ENCODE data around the gene TEC. TPM values are rescaled to one million over a fixed set of nuclear protein-coding genes. Genes with fewer than 3 reads are reported as not detected.

The TEC gene
- total RNA-seq, 2 experiments from 2014 or later, result 2.8 TPM

DNA sequence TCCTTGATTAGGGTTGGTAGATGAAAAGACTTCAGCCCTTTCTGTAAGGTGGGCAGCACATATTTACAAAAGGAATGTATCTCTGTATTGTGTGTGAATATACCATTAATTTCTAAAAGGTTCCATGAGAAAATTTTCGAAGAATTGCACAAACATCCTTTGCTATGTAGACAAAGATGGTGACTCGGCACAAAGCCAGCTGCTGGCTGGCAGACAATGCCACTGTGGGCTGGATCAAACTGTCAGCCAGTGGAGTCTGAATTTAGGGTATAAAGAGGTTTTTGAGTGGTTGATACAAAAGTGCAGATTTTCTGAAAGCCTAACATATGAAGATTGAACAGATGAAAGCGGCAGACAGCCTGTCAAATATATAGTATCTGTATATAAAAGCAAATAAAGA is 129.9 kb downstream of the TEC start:
- H3K4me3 Mint-ChIP-seq, result peak overlapping the region; percentile 72
- Histone ChIP-seq H3K4me1 (ENCODE audit: insufficient read depth, low read length) (peaks cover 57% of the 10 kb centered on the region), H3K9me3 (ENCODE audit: control insufficient read depth in 1 of 2, insufficient read depth in 1 of 2, low read length in 2 of 2) (no peaks in the 10 kb centered on the region), H3K4me3 (ENCODE audit: low read length) (no peak overlapping the region), H3K36me3 (ENCODE audit: insufficient read depth, low read length) (no peaks in the 10 kb centered on the region), H3K27ac (ENCODE audit: low read depth in 1 of 2, low read length in 2 of 2) (peak overlapping the region; percentile 64 to 65), H3K27me3 (ENCODE audit: control insufficient read depth in 1 of 2, insufficient read depth in 2 of 2, low read length in 2 of 2) (no peaks in the 10 kb centered on the region)
- peaks cover 65% of the 10 kb centered on the region for H3K4me1 Mint-ChIP-seq (ENCODE audit: low read depth)
- ATAC-seq (ENCODE audit: poor library complexity) (peak; percentile 21), DNase-seq (peak in 12 of 14 experiments; percentile 32 to 73 (median 48))
- intact Hi-C loops (cut with DNase I, micrococcal nuclease), result loop anchor here (1.0 to 10.0 kb wide), 14 partner anchors 11 to 765 kb away; partner anchors contain the start of genes SLAIN2 (in 2 of the 2), CNGA1 (in 1 of the 2), NFXL1 (in 1 of the 2) and NIPAL1 (in 1 of the 2)
- CTCF ChIA-PET, result interaction anchor here (1.0 to 5.6 kb wide), 5 partner anchors 11 to 106 kb away, joined by 3 to 70 read pairs (median 5); no protein-coding TSS in a partner anchor
- no peaks in the 10 kb centered on the region for H3K27me3 Mint-ChIP-seq
- H3K9me3 Mint-ChIP-seq, result no peaks in the 10 kb centered on the region
- no peaks in the 10 kb centered on the region for H3K36me3 Mint-ChIP-seq (ENCODE audit: low read depth)
- POLR2A ChIA-PET, result interaction anchor here (0.6 to 5.5 kb wide), 10 partner anchors 11 to 225 kb away, joined by 3 to 125 read pairs (median 4); partner anchors contain the start of gene NFXL1
- TF ChIP-seq, protein P1, sequence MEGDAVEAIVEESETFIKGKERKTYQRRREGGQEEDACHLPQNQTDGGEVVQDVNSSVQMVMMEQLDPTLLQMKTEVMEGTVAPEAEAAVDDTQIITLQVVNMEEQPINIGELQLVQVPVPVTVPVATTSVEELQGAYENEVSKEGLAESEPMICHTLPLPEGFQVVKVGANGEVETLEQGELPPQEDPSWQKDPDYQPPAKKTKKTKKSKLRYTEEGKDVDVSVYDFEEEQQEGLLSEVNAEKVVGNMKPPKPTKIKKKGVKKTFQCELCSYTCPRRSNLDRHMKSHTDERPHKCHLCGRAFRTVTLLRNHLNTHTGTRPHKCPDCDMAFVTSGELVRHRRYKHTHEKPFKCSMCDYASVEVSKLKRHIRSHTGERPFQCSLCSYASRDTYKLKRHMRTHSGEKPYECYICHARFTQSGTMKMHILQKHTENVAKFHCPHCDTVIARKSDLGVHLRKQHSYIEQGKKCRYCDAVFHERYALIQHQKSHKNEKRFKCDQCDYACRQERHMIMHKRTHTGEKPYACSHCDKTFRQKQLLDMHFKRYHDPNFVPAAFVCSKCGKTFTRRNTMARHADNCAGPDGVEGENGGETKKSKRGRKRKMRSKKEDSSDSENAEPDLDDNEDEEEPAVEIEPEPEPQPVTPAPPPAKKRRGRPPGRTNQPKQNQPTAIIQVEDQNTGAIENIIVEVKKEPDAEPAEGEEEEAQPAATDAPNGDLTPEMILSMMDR (IDR thresholded peaks at IDR 0.05), result no peak
- H3K27ac Mint-ChIP-seq, result peak overlapping the region; percentile 88

DNA sequence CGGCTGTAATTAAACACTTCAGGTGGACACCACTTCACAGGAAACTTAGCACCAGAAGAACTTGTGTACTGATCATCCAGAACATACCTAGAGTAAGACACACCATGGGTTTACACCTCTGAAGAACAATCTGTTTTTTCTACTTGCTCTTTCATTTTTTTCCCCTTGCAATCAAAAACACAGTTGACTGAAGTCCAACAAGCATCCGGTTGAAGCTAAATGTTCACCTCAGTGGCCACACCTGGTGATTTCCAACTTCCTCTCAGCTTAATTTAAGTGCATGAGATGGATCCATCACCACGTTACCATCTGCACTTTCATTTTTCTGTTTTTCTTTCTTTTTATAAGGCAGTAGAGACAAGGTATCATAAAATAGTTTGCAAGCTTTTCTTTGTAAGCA is 130.7 kb downstream of the TEC start:
- Histone ChIP-seq H3K36me3 (ENCODE audit: insufficient read depth, low read length) (no peaks in the 10 kb centered on the region), H3K9me3 (ENCODE audit: control insufficient read depth in 1 of 2, insufficient read depth in 1 of 2, low read length in 2 of 2) (no peaks in the 10 kb centered on the region), H3K4me3 (ENCODE audit: low read length) (no peak overlapping the region), H3K4me1 (ENCODE audit: insufficient read depth, low read length) (peaks cover 62% of the 10 kb centered on the region), H3K27me3 (ENCODE audit: control insufficient read depth in 1 of 2, insufficient read depth in 2 of 2, low read length in 2 of 2) (no peaks in the 10 kb centered on the region), H3K27ac (ENCODE audit: low read depth in 1 of 2, low read length in 2 of 2) (peak overlapping the region; percentile 64 to 65)
- intact Hi-C loops (cut with DNase I, micrococcal nuclease), result loop anchor here (1.0 to 10.0 kb wide), 6 partner anchors 11 to 766 kb away; partner anchors contain the start of genes SLAIN2 (in 2 of the 2), NFXL1 (in 1 of the 2) and OCIAD2 (in 1 of the 2)
- POLR2A ChIA-PET, result interaction anchor here (0.6 to 5.5 kb wide), 14 partner anchors 10 to 641 kb away, joined by 3 to 125 read pairs (median 4); partner anchors contain the start of genes FRYL, NFXL1 and SLAIN2
- H3K27ac Mint-ChIP-seq, result peak overlapping the region; percentile 88
- H3K36me3 Mint-ChIP-seq (ENCODE audit: low read depth), result peaks cover 3% of the 10 kb centered on the region
- no peaks in the 10 kb centered on the region for H3K9me3 Mint-ChIP-seq
- TF ChIP-seq, protein P1 (IDR thresholded peaks at IDR 0.05), result no peak
- H3K4me3 Mint-ChIP-seq, result peak overlapping the region; percentile 47
- CTCF ChIA-PET, result interaction anchor here (1.5 to 5.6 kb wide), 4 partner anchors 10 to 105 kb away, joined by 3 to 70 read pairs (median 7); no protein-coding TSS in a partner anchor
- ATAC-seq (ENCODE audit: poor library complexity), result peak; percentile 54
- peaks cover 73% of the 10 kb centered on the region for H3K4me1 Mint-ChIP-seq (ENCODE audit: low read depth)
- peak in 7 of 14 experiments; percentile 14 to 82 (median 51) for DNase-seq
- H3K27me3 Mint-ChIP-seq, result no peaks in the 10 kb centered on the region

GRCh38 chr4:48138511-48138910 is 131.1 kb downstream of the TEC start:
- TF ChIP-seq, protein P1 (IDR thresholded peaks at IDR 0.05), result no peak
- Histone ChIP-seq H3K4me1 (ENCODE audit: insufficient read depth, low read length) (peaks cover 62% of the 10 kb centered on the region), H3K27ac (ENCODE audit: low read depth in 1 of 2, low read length in 2 of 2) (peak overlapping the region; percentile 64 to 65), H3K4me3 (ENCODE audit: low read length) (no peak overlapping the region), H3K36me3 (ENCODE audit: insufficient read depth, low read length) (no peaks in the 10 kb centered on the region), H3K9me3 (ENCODE audit: control insufficient read depth in 1 of 2, insufficient read depth in 1 of 2, low read length in 2 of 2) (no peaks in the 10 kb centered on the region), H3K27me3 (ENCODE audit: control insufficient read depth in 1 of 2, insufficient read depth in 2 of 2, low read length in 2 of 2) (no peaks in the 10 kb centered on the region)
- Mint-ChIP-seq H3K27me3 (no peaks in the 10 kb centered on the region), H3K36me3 (ENCODE audit: low read depth) (peaks cover 7% of the 10 kb centered on the region), H3K9me3 (no peaks in the 10 kb centered on the region), H3K27ac (peak overlapping the region; percentile 88), H3K4me1 (ENCODE audit: low read depth) (peaks cover 77% of the 10 kb centered on the region), H3K4me3 (peak overlapping the region; percentile 47)
- ChIA-PET CTCF (interaction anchor here (1.5 to 5.6 kb wide), 4 partner anchors 9 to 105 kb away, joined by 3 to 70 read pairs (median 7); no protein-coding TSS in a partner anchor), POLR2A (interaction anchor here (0.7 to 5.5 kb wide), 13 partner anchors 10 to 642 kb away, joined by 3 to 125 read pairs (median 3); partner anchors contain the start of genes FRYL and SLAIN2)
- ATAC-seq (ENCODE audit: poor library complexity) (no peak), DNase-seq (peak in 2 of 14 experiments; percentile 45)
- intact Hi-C loops (cut with DNase I, micrococcal nuclease), result loop anchor here (5.0 to 10.0 kb wide), 5 partner anchors 136 to 766 kb away; partner anchors contain the start of genes SLAIN2 (in 2 of the 2), NFXL1 (in 1 of the 2) and OCIAD2 (in 1 of the 2)
